Measurements from ENCODE around the gene GAK. TPM values are rescaled to one million over a fixed set of nuclear protein-coding genes. Genes with fewer than 3 reads are reported as not detected.

GAK gene
- total RNA-seq, 4 donors from 2014 or later = 64.8 to 73.9 (median 70.6) TPM

GRCh38 chr4:848803-849477 is 83.2 kb downstream of the GAK start:
- Histone ChIP-seq H3K4me3 (no peak overlapping the region), H3K9me3 (no peaks in the 10 kb centered on the region), H3K27me3 (no peaks in the 10 kb centered on the region), H3K4me1 (peaks cover 0 to 11% (median 4%) of the 10 kb centered on the region in 4 donors), H3K27ac (replicated peaks in 1 of 4) (no peak overlapping the region), H3K36me3 (peaks cover 25 to 63% (median 46%) of the 10 kb centered on the region in 4 donors)
- 83% methylated on average over 23 of the region's 27 CpGs for WGBS
- DNase-seq (ENCODE audit: extremely low spot score) = no peak
- intact Hi-C loops (cut with DNase I) = no loop called here
- TF ChIP-seq POLR2AphosphoS5 (IDR thresholded peaks at IDR 0.05) = no peak
- no peak for TF ChIP-seq CTCF (IDR thresholded peaks at IDR 0.05)
- no peak for TF ChIP-seq POLR2A (IDR thresholded peaks at IDR 0.05; ENCODE audit: low read depth)
- no peak for TF ChIP-seq EP300 (IDR thresholded peaks at IDR 0.05)

GRCh38 chr4:848307-848691 is 83.8 kb downstream of the GAK start:
- peaks cover 25 to 60% (median 44%) of the 10 kb centered on the region in 4 donors for H3K36me3 ChIP-seq
- H3K27me3 ChIP-seq = no peaks in the 10 kb centered on the region
- H3K27ac ChIP-seq (replicated peaks in 1 of 4) = no peak overlapping the region
- no peak for TF ChIP-seq POLR2A (IDR thresholded peaks at IDR 0.05; ENCODE audit: low read depth)
- no peak for TF ChIP-seq EP300 (IDR thresholded peaks at IDR 0.05)
- TF ChIP-seq POLR2AphosphoS5 (IDR thresholded peaks at IDR 0.05) = no peak
- TF ChIP-seq CTCF (IDR thresholded peaks at IDR 0.05) = no peak
- H3K9me3 ChIP-seq = no peaks in the 10 kb centered on the region
- H3K4me3 ChIP-seq = no peak overlapping the region
- WGBS = 80% methylated on average over 16 of the region's 16 CpGs
- intact Hi-C loops (cut with DNase I) = no loop called here
- no peak for DNase-seq (ENCODE audit: extremely low spot score)
- H3K4me1 ChIP-seq = peaks cover 0 to 11% (median 4%) of the 10 kb centered on the region in 4 donors

GRCh38 chr4:845836-846251 is 86.3 kb downstream of the GAK start:
- 28% methylated on average over 5 of the region's 14 CpGs for WGBS
- Histone ChIP-seq H3K27me3 (no peaks in the 10 kb centered on the region), H3K4me3 (no peak overlapping the region), H3K4me1 (peaks cover 0 to 11% (median 4%) of the 10 kb centered on the region in 4 donors), H3K36me3 (peaks cover 19 to 36% (median 27%) of the 10 kb centered on the region in 4 donors), H3K9me3 (no peaks in the 10 kb centered on the region), H3K27ac (replicated peaks in 1 of 4) (no peak overlapping the region)
- DNase-seq (ENCODE audit: extremely low spot score) = no peak
- intact Hi-C loops (cut with DNase I) = no loop called here
- TF ChIP-seq EP300 (IDR thresholded peaks at IDR 0.05) = no peak
- TF ChIP-seq POLR2A (IDR thresholded peaks at IDR 0.05; ENCODE audit: low read depth) = no peak

- Histone ChIP-seq H3K27ac (replicated peaks in 1 of 4) (no peak overlapping the region), H3K27me3 (no peaks in the 10 kb centered on the region), H3K4me3 (no peak overlapping the region), H3K9me3 (no peaks in the 10 kb centered on the region), H3K4me1 (peaks cover 0 to 11% (median 4%) of the 10 kb centered on the region in 4 donors), H3K36me3 (peaks cover 14 to 31% (median 21%) of the 10 kb centered on the region in 4 donors)
- TF ChIP-seq POLR2A (IDR thresholded peaks at IDR 0.05; ENCODE audit: low read depth) (no peak), POLR2AphosphoS5 (IDR thresholded peaks at IDR 0.05) (no peak)
- 68% methylated on average over 3 of the region's 9 CpGs for WGBS
- intact Hi-C loops (cut with DNase I) = no loop called here
- DNase-seq (ENCODE audit: extremely low spot score) = no peak
Measured at GRCh38 chr4:845233-845835, 86.8 kb downstream of the GAK start.

GRCh38 chr4:844752-845232 is 87.3 kb downstream of the GAK start:
- peaks cover 0 to 11% (median 4%) of the 10 kb centered on the region in 4 donors for H3K4me1 ChIP-seq
- 93% methylated on average over 3 of the region's 10 CpGs for WGBS
- no peak overlapping the region for H3K27ac ChIP-seq (replicated peaks in 1 of 4)
- TF ChIP-seq EP300 (IDR thresholded peaks at IDR 0.05) (no peak), POLR2A (IDR thresholded peaks at IDR 0.05; ENCODE audit: low read depth) (no peak), POLR2AphosphoS5 (IDR thresholded peaks at IDR 0.05) (no peak), CTCF (IDR thresholded peaks at IDR 0.05) (no peak)
- no peaks in the 10 kb centered on the region for H3K27me3 ChIP-seq
- H3K9me3 ChIP-seq = no peaks in the 10 kb centered on the region
- no peak overlapping the region for H3K4me3 ChIP-seq
- no peak for DNase-seq (ENCODE audit: extremely low spot score)
- H3K36me3 ChIP-seq = peaks cover 8 to 25% (median 16%) of the 10 kb centered on the region in 4 donors
- intact Hi-C loops (cut with DNase I) = no loop called here

Data from esophagus muscularis mucosa (tissue), 4 donors.